Measurements from ENCODE around the gene RBM18.

RBM18 gene

GRCh38 chr9:122302237-122303093, 37.8 kb upstream of the RBM18 start:
- no peak overlapping the region for H3K27ac Mint-ChIP-seq
- no peaks in the 10 kb centered on the region for H3K9me3 Mint-ChIP-seq
- no peak overlapping the region for H3K4me3 Mint-ChIP-seq
- H3K36me3 Mint-ChIP-seq (ENCODE audit: low read depth) = peaks cover 39% of the 10 kb centered on the region
- TF ChIP-seq CTCF (IDR thresholded peaks at IDR 0.05; ENCODE audit: unreplicated experiment in 3 of 3) = no peak
- H3K4me1 Mint-ChIP-seq = peaks cover 25% of the 10 kb centered on the region
- H3K27me3 Mint-ChIP-seq (ENCODE audit: low read depth) = no peaks in the 10 kb centered on the region

- H3K4me3 Mint-ChIP-seq = no peak overlapping the region
- peaks cover 6% of the 10 kb centered on the region for H3K4me1 Mint-ChIP-seq
- TF ChIP-seq CTCF (IDR thresholded peaks at IDR 0.05; ENCODE audit: unreplicated experiment in 3 of 3) = no peak
- peaks cover 66% of the 10 kb centered on the region for H3K36me3 Mint-ChIP-seq (ENCODE audit: low read depth)
- no peak overlapping the region for H3K27ac Mint-ChIP-seq
- H3K27me3 Mint-ChIP-seq (ENCODE audit: low read depth) = no peaks in the 10 kb centered on the region
- no peaks in the 10 kb centered on the region for H3K9me3 Mint-ChIP-seq
These were observed 32.9 kb upstream of the RBM18 start for GRCh38 chr9:122297512-122297911.

GRCh38 chr9:122294531-122294930, 29.9 kb upstream of the RBM18 start:
- no peak for TF ChIP-seq CTCF (IDR thresholded peaks at IDR 0.05; ENCODE audit: unreplicated experiment in 3 of 3)
- H3K4me1 Mint-ChIP-seq = peaks cover 6% of the 10 kb centered on the region
- peaks cover 65% of the 10 kb centered on the region for H3K36me3 Mint-ChIP-seq (ENCODE audit: low read depth)
- no peak overlapping the region for H3K27ac Mint-ChIP-seq
- H3K27me3 Mint-ChIP-seq (ENCODE audit: low read depth) = no peaks in the 10 kb centered on the region
- H3K9me3 Mint-ChIP-seq = no peaks in the 10 kb centered on the region
- H3K4me3 Mint-ChIP-seq = no peak overlapping the region

GRCh38 chr9:122291458-122291857, 26.8 kb upstream of the RBM18 start:
- peaks cover 66% of the 10 kb centered on the region for H3K36me3 Mint-ChIP-seq (ENCODE audit: low read depth)
- no peak for TF ChIP-seq CTCF (IDR thresholded peaks at IDR 0.05; ENCODE audit: unreplicated experiment in 3 of 3)
- H3K9me3 Mint-ChIP-seq = no peaks in the 10 kb centered on the region
- H3K4me3 Mint-ChIP-seq = no peak overlapping the region
- H3K4me1 Mint-ChIP-seq = peaks cover 6% of the 10 kb centered on the region
- no peaks in the 10 kb centered on the region for H3K27me3 Mint-ChIP-seq (ENCODE audit: low read depth)
- no peak overlapping the region for H3K27ac Mint-ChIP-seq

GRCh38 chr9:122287214-122287720, 22.6 kb upstream of the RBM18 start:
- H3K4me3 Mint-ChIP-seq = no peak overlapping the region
- peaks cover 47% of the 10 kb centered on the region for H3K36me3 Mint-ChIP-seq (ENCODE audit: low read depth)
- no peaks in the 10 kb centered on the region for H3K4me1 Mint-ChIP-seq
- no peaks in the 10 kb centered on the region for H3K27me3 Mint-ChIP-seq (ENCODE audit: low read depth)
- H3K27ac Mint-ChIP-seq = no peak overlapping the region
- no peak for TF ChIP-seq CTCF (IDR thresholded peaks at IDR 0.05; ENCODE audit: unreplicated experiment in 3 of 3)
- H3K9me3 Mint-ChIP-seq = no peaks in the 10 kb centered on the region

- Mint-ChIP-seq H3K4me3 (no peak overlapping the region), H3K4me1 (peaks cover 1% of the 10 kb centered on the region), H3K27ac (no peak overlapping the region), H3K36me3 (ENCODE audit: low read depth) (peaks cover 46% of the 10 kb centered on the region), H3K9me3 (no peaks in the 10 kb centered on the region), H3K27me3 (ENCODE audit: low read depth) (no peaks in the 10 kb centered on the region)
- no peak for TF ChIP-seq CTCF (IDR thresholded peaks at IDR 0.05; ENCODE audit: unreplicated experiment in 3 of 3)
These were observed 22.1 kb upstream of the RBM18 start for GRCh38 chr9:122286764-122287163.
